Common myeloid progenitor, CD34-positive (primary cell): ENCODE data around the gene PDE4D.

Experiments
- CTCF ChIA-PET: fragments of 350-600 bp; sonication (Branson Sonifier 250); formaldehyde crosslinking; loops from one replicate; lab custom pipeline; 2021; ENCODE audit warnings: antibody characterized with exemption; lab: Charles Lee
- POLR2A ChIA-PET: fragments of 350-600 bp; sonication (Branson Sonifier 250); formaldehyde crosslinking; loops from one replicate; lab custom pipeline; 2021; ENCODE audit warnings: antibody characterized with exemption; lab: Charles Lee
- DNase-seq, 3 donors: peaks; one replicate each; pipeline versions ENCODE4 v3.0.0 to v3.0.0-alpha.2; 2013
- H3K27ac ChIP-seq, 2 experiments: 1 replicate in 1 of 2; 2 replicates in 1 of 2; pipeline ENCODE4 v1.7.0; 2013; ENCODE audit warnings: inconsistent platforms in 2 of 2, low read length in 2 of 2, mild to moderate bottlenecking in 2 of 2, low read depth in 1 of 2, moderate library complexity in 1 of 2; ENCODE audit not compliant: severe bottlenecking in 2 of 2, insufficient read depth in 1 of 2, poor library complexity in 1 of 2
- H3K27me3 ChIP-seq, 5 experiments: replicated peaks in 2 of 5; 1 replicate in 3 of 5; 2 replicates in 2 of 5; pipeline versions ENCODE4 v1.6.1 to v1.7.0; 2013; ENCODE audit warnings: low read length in 4 of 5, mild to moderate bottlenecking in 2 of 5, moderate library complexity in 2 of 5, inconsistent platforms in 1 of 5; ENCODE audit not compliant: insufficient read depth in 5 of 5, control insufficient read depth in 4 of 5
- H3K36me3 ChIP-seq, 4 experiments: 1 replicate in 2 of 4; 2 replicates in 2 of 4; pipeline versions ENCODE4 v1.6.1 to v1.7.0; 2013; ENCODE audit warnings: low read length in 3 of 4, control low read depth in 1 of 4, mild to moderate bottlenecking in 1 of 4; ENCODE audit not compliant: control insufficient read depth in 4 of 4, insufficient read depth in 4 of 4
- H3K4me1 ChIP-seq, 4 experiments: 1 replicate in 3 of 4; 2 replicates in 1 of 4; pipeline versions ENCODE4 v1.6.1 to v1.7.1; 2013; ENCODE audit warnings: low read length in 3 of 4, mild to moderate bottlenecking in 3 of 4, control low read depth in 1 of 4, inconsistent platforms in 1 of 4, moderate library complexity in 1 of 4; ENCODE audit not compliant: control insufficient read depth in 4 of 4, insufficient read depth in 4 of 4; ENCODE audit errors: control extremely low read depth in 1 of 4
- H3K4me3 ChIP-seq, 7 experiments: 1 replicate in 4 of 7; 2 replicates in 3 of 7; pipeline versions ENCODE4 v1.5.1 to v1.7.0; 2013; ENCODE audit warnings: mild to moderate bottlenecking in 7 of 7, low read length in 6 of 7, moderate library complexity in 6 of 7, inconsistent platforms in 2 of 7, low read depth in 2 of 7, control low read depth in 1 of 7; ENCODE audit not compliant: insufficient read depth in 4 of 7, control insufficient read depth in 1 of 7; ENCODE audit errors: extremely low read depth in 1 of 7
- H3K9me3 ChIP-seq, 5 experiments: 1 replicate in 4 of 5; 2 replicates in 1 of 5; pipeline versions ENCODE4 v1.6.1 to v1.7.1; 2013; ENCODE audit warnings: low read length in 4 of 5, mild to moderate bottlenecking in 2 of 5, inconsistent platforms in 1 of 5, low read depth in 1 of 5, moderate library complexity in 1 of 5; ENCODE audit not compliant: control insufficient read depth in 4 of 5, insufficient read depth in 2 of 5; ENCODE audit errors: control extremely low read depth in 1 of 5
- WGBS: methylation state at CpG from one replicate; pipeline ENCODE4 v1.1.5; 2013; ENCODE audit not compliant: insufficient coverage; 5-methylcytosine and 5-hydroxymethylcytosine counted together

PDE4D gene

DNA sequence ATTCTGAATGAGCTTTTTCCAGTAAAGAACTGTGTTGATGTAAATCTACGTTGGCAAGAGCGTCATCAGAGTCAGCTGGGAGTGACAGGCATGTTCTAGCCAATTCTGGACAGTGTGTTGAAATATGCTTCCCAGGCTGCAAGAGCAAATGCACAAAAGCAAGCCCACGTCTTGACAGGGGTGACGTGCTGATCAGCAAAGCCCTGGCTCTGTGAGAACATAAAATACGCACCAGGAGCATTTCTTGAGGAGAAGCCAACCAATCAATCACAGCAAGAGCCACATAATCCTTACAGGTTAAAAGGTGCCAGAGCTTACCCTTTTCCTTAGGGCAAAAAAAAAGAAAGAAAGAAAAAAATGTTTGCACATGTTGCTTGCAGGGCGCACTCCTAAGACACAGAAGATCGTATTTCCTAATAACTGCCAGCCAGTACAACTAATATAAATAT is 148.1 kb downstream of the PDE4D start:
- CTCF ChIA-PET = no interaction called here
- Histone ChIP-seq H3K4me1 (no peaks in the 10 kb centered on the region), H3K9me3 (no peaks in the 10 kb centered on the region), H3K27me3 (no peaks in the 10 kb centered on the region), H3K4me3 (no peak overlapping the region), H3K27ac (no peak overlapping the region), H3K36me3 (no peaks in the 10 kb centered on the region)
- POLR2A ChIA-PET = no interaction called here
- no peak for DNase-seq
- 96% methylated on average over 5 of the region's 7 CpGs for WGBS

DNA sequence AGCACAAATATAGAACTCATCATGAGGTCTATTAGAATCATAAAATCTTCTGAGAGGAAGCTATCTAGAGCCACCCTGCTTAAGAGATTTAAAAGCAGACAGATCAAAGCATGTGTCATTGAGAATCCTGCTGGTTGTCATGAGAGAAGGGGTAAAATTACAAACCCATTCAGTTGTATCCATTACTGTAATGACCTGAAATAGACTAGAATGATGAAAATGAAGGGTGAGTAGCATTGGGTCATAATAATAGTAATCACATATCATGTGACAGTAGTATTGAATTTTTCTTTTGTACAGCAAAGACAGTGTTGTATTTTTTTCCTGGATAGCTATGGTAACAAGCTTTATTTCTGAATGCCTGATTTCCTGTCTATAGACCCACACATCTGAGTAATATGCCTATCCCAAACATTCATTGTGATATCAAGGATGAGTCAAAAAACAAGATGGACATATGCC is 149.0 kb downstream of the PDE4D start:
- Histone ChIP-seq H3K4me3 (no peak overlapping the region), H3K27me3 (no peaks in the 10 kb centered on the region), H3K27ac (no peak overlapping the region), H3K4me1 (no peaks in the 10 kb centered on the region), H3K9me3 (no peaks in the 10 kb centered on the region), H3K36me3 (no peaks in the 10 kb centered on the region)
- POLR2A ChIA-PET = no interaction called here
- no peak for DNase-seq
- CTCF ChIA-PET = interaction anchor here (1.0 kb wide), 1 partner anchor 63 kb away, joined by 3 read pairs; no protein-coding TSS in a partner anchor

DNA sequence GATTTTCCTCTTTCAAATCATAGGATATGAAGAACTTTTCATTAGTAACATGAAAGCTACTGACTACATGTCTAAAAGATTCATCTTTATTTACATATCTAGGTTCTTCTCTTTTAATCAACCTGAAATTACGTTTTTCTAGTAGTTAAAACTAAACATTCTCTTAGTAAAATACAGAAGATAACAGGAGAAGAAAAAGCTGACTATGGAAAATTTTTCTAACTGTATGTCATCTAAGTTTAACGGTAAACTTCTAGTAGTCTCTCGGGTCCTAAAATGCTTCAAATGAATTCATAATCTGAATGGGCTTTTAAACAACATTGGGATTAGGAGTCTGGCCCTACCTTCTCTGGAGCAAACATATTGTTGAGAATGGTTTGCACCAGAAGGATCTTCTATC is 151.9 kb downstream of the PDE4D start:
- ChIA-PET CTCF (no interaction called here), POLR2A (no interaction called here)
- WGBS = 100% methylated on average over 2 of the region's 3 CpGs
- no peaks in the 10 kb centered on the region for H3K27me3 ChIP-seq
- H3K36me3 ChIP-seq = no peaks in the 10 kb centered on the region
- no peak for DNase-seq
- no peak overlapping the region for H3K4me3 ChIP-seq
- no peaks in the 10 kb centered on the region for H3K4me1 ChIP-seq
- H3K9me3 ChIP-seq = no peaks in the 10 kb centered on the region
- no peak overlapping the region for H3K27ac ChIP-seq

DNA sequence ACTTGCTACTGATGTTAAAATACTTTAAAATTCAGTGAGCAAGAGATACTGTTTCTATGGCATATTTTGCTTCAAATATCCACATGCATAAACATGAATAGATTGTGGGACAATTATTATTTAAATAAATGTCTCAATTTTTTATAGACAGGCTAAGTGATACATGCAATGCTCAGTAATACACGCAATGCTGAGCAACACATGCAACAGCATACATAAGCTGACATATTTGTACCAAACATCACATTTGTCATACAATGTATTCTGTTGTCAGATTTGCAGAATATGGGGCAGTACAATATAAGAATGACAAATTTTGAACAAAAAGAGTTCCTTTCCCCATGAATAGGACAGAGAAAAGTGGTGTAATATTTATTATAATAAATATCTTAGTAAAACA is 155.5 kb downstream of the PDE4D start:
- POLR2A ChIA-PET = no interaction called here
- H3K27ac ChIP-seq = no peak overlapping the region
- H3K27me3 ChIP-seq = no peaks in the 10 kb centered on the region
- H3K4me3 ChIP-seq = no peak overlapping the region
- no peaks in the 10 kb centered on the region for H3K4me1 ChIP-seq
- no peaks in the 10 kb centered on the region for H3K9me3 ChIP-seq
- WGBS = no CpG with 5 or more reads among the region's 1 CpG
- no peaks in the 10 kb centered on the region for H3K36me3 ChIP-seq
- CTCF ChIA-PET = interaction anchor here (1.4 kb wide), 1 partner anchor 21 kb away, joined by 3 read pairs; no protein-coding TSS in a partner anchor
- no peak for DNase-seq

DNA sequence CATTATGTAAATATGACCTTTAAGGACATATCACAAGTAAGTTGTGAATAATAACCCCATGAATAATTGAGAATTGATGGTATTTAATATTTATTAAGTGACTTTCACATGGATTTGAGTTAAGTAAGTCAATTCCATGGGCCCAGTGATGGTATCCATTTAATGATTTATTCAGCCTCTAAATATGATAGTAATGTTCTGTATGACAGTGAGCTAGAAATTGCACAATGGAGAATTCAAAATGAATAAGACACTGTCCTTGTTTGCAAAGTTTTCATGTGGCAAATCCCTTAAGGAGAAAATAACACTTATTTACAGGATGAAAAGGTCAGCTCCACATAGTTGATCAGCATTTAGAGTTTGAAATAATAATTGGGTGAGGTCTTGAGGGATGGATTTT is 160.7 kb downstream of the PDE4D start:
- ChIA-PET POLR2A (no interaction called here), CTCF (no interaction called here)
- Histone ChIP-seq H3K27ac (no peak overlapping the region), H3K4me1 (no peaks in the 10 kb centered on the region), H3K27me3 (no peaks in the 10 kb centered on the region), H3K9me3 (no peaks in the 10 kb centered on the region), H3K36me3 (no peaks in the 10 kb centered on the region), H3K4me3 (no peak overlapping the region)
- DNase-seq = no peak

DNA sequence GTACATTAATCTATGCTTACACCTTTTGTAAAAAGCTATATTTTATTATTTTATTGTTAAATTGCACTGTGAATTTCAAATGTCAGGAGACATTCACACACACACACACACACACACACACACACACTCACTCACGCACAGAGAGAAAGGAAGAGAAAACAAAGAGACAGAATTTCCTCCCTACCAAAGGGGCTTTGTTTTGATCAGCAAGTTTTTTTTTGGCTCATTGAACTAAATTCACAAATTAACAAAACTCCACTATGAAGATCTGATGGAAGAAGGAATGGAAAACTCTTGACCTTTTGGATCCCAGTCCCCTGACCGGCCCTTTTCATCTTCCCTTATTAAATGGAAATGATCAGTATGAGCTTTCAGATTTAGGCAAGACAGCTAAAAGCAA is 161.2 kb downstream of the PDE4D start:
- DNase-seq = no peak
- H3K4me3 ChIP-seq = no peak overlapping the region
- ChIA-PET CTCF (no interaction called here), POLR2A (no interaction called here)
- H3K27ac ChIP-seq = no peak overlapping the region
- H3K36me3 ChIP-seq = no peaks in the 10 kb centered on the region
- H3K4me1 ChIP-seq = no peaks in the 10 kb centered on the region
- H3K27me3 ChIP-seq = no peaks in the 10 kb centered on the region
- no peaks in the 10 kb centered on the region for H3K9me3 ChIP-seq
- no CpG with 5 or more reads among the region's 2 CpGs for WGBS

DNA sequence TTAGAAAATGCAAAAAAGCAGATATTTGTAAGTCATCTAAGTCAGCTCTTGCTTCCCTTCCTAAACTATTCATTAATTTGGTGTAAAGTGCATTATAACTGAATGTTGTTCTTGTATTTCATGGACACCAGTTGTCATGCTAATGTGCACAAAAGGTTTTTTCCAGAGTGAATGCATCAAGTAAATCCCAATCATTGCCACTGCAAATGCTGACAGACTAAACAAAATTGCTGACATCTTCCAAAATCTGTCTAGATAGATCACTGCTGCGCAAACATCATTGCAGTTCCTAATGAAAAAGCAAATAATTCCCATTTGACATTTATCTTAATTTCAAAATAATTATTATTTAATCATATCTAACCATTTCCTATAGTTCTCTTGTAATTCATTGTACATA is 161.7 kb downstream of the PDE4D start:
- POLR2A ChIA-PET = no interaction called here
- CTCF ChIA-PET = no interaction called here
- no peak for DNase-seq
- Histone ChIP-seq H3K4me1 (no peaks in the 10 kb centered on the region), H3K36me3 (no peaks in the 10 kb centered on the region), H3K9me3 (no peaks in the 10 kb centered on the region), H3K4me3 (no peak overlapping the region), H3K27me3 (no peaks in the 10 kb centered on the region), H3K27ac (no peak overlapping the region)
- WGBS = no CpG with 5 or more reads among the region's 1 CpG
